Neural progenitor cell (in vitro differentiated cells): ENCODE results near the gene COL13A1. TPM values are rescaled to one million over a fixed set of nuclear protein-coding genes. Genes with fewer than 3 reads are reported as not detected.

Source experiments
- DNase-seq: peaks from one replicate; pipeline ENCODE4 v3.0.0-alpha.2; 2016; ENCODE audit warnings: low spot score
- H2AFZ ChIP-seq: fragments of 200-600 bp; sonication (generic); replicated peaks from 2 replicates; pipeline ENCODE4 v1.6.1; 2016; ENCODE audit warnings: antibody characterized with exemption
- H3F3A ChIP-seq: fragments of 200-600 bp; sonication (generic); 2 replicates; pipeline ENCODE4 v1.6.1; 2016; ENCODE audit warnings: antibody characterized with exemption, low read depth
- H3K27ac ChIP-seq: fragments of 200-600 bp; sonication (generic); 2 replicates; pipeline ENCODE4 v1.5.1; 2016; ENCODE audit warnings: mild to moderate bottlenecking
- H3K27me3 ChIP-seq: fragments of 200-600 bp; sonication (generic); 2 replicates; pipeline ENCODE4 v1.6.1; 2016; ENCODE audit warnings: mild to moderate bottlenecking, moderate library complexity
- H3K36me3 ChIP-seq: fragments of 200-600 bp; sonication (generic); 2 replicates; pipeline ENCODE4 v1.5.1; 2016
- H3K4me1 ChIP-seq: fragments of 200-600 bp; sonication (generic); 2 replicates; pipeline ENCODE4 v1.6.1; 2016; ENCODE audit warnings: mixed run types
- H3K4me2 ChIP-seq: fragments of 200-600 bp; sonication (generic); 2 replicates; pipeline ENCODE4 v1.6.1; 2016
- H3K4me3 ChIP-seq: fragments of 200-600 bp; sonication (generic); 2 replicates; pipeline ENCODE4 v1.5.1; 2016
- H3K79me2 ChIP-seq: fragments of 200-600 bp; sonication (generic); 2 replicates; pipeline ENCODE4 v1.6.1; 2016; ENCODE audit warnings: low read depth
- H3K9ac ChIP-seq: fragments of 200-600 bp; sonication (generic); 2 replicates; pipeline ENCODE4 v1.6.1; 2016
- H3K9me3 ChIP-seq: fragments of 200-600 bp; sonication (generic); 2 replicates; pipeline ENCODE4 v1.5.1; 2016; ENCODE audit warnings: low read depth
- H4K20me1 ChIP-seq: fragments of 200-600 bp; sonication (generic); 2 replicates; pipeline ENCODE4 v1.6.1; 2016; ENCODE audit warnings: low read depth
- H3K27ac Mint-ChIP-seq: 3 replicates; pipeline ENCODE4 v1.8.0; 2021; ENCODE audit warnings: mixed read lengths
- H3K27me3 Mint-ChIP-seq: 2 replicates; pipeline ENCODE4 v1.8.0; 2022; ENCODE audit warnings: low read depth, mild to moderate bottlenecking, inconsistent platforms, moderate library complexity, mixed read lengths; ENCODE audit not compliant: insufficient read depth
- H3K36me3 Mint-ChIP-seq: 3 replicates; pipeline ENCODE4 v1.8.0; 2021; ENCODE audit warnings: mixed read lengths
- H3K4me1 Mint-ChIP-seq: 3 replicates; pipeline ENCODE4 v1.8.0; 2021; ENCODE audit warnings: mixed read lengths
- H3K4me3 Mint-ChIP-seq: 3 replicates; pipeline ENCODE4 v1.8.0; 2021; ENCODE audit warnings: mild to moderate bottlenecking, moderate library complexity, mixed read lengths
- H3K9me3 Mint-ChIP-seq: 3 replicates; pipeline ENCODE4 v1.8.0; 2020; ENCODE audit warnings: mixed read lengths
- CTCF ChIP-seq: fragments of 200-600 bp; sonication (generic); IDR thresholded peaks from 2 replicates; pipeline ENCODE4 v1.5.1; 2017; ENCODE audit warnings: antibody characterized with exemption, mild to moderate bottlenecking
- EZH2 ChIP-seq: fragments of 200-600 bp; sonication (generic); IDR thresholded peaks from 2 replicates; pipeline ENCODE4 v1.6.1; 2017; ENCODE audit warnings: antibody characterized with exemption, mild to moderate bottlenecking, moderate library complexity
- EZH2phosphoT487 ChIP-seq: fragments of 200-600 bp; sonication (generic); IDR thresholded peaks from 2 replicates; pipeline ENCODE4 v1.6.1; 2017; ENCODE audit warnings: antibody characterized with exemption
- total RNA-seq: library from RNA; depleted of rRNA; stranded (reverse); fragments of >200 nt; gene quantifications from 2 replicates; pipeline ENCODE4 v1.2.3, GENCODE V29; 2015; ENCODE audit warnings: low replicate concordance

COL13A1 gene
- total RNA-seq, 1 donor from 2014 or later = 1.3 TPM

GRCh38 chr10:69871074-69871473 is 69.4 kb downstream of the COL13A1 start:
- Histone ChIP-seq H3K27me3 (no peaks in the 10 kb centered on the region), H3K4me3 (no peak overlapping the region), H3K4me2 (no peak overlapping the region), H3K36me3 (no peaks in the 10 kb centered on the region), H4K20me1 (no peaks in the 10 kb centered on the region), H3K4me1 (peaks cover 52% of the 10 kb centered on the region), H3K9ac (no peak overlapping the region), H3F3A (peaks cover 33% of the 10 kb centered on the region), H3K79me2 (no peaks in the 10 kb centered on the region), H3K9me3 (no peaks in the 10 kb centered on the region), H3K27ac (no peak overlapping the region), H2AFZ (no peak overlapping the region)
- H3K36me3 Mint-ChIP-seq = no peaks in the 10 kb centered on the region
- DNase-seq = peak; percentile 55
- H3K4me1 Mint-ChIP-seq = peaks cover 63% of the 10 kb centered on the region
- peak overlapping the region; percentile 37 for H3K27ac Mint-ChIP-seq
- H3K27me3 Mint-ChIP-seq = peaks cover 12% of the 10 kb centered on the region
- H3K9me3 Mint-ChIP-seq = no peaks in the 10 kb centered on the region
- TF ChIP-seq EZH2phosphoT487 (no peak), CTCF (peak; percentile 34)
- peak overlapping the region; percentile 38 for H3K4me3 Mint-ChIP-seq

GRCh38 chr10:69872323-69872722 is 70.6 kb downstream of the COL13A1 start:
- H2AFZ ChIP-seq = no peak overlapping the region
- Mint-ChIP-seq H3K4me1 (peaks cover 58% of the 10 kb centered on the region), H3K36me3 (no peaks in the 10 kb centered on the region)

GRCh38 chr10:69873135-69873639 is 71.5 kb downstream of the COL13A1 start:
- H3K9me3 Mint-ChIP-seq = no peaks in the 10 kb centered on the region
- no peaks in the 10 kb centered on the region for H3K36me3 ChIP-seq
- H3K27me3 ChIP-seq = no peaks in the 10 kb centered on the region
- H3K4me1 ChIP-seq = peaks cover 45% of the 10 kb centered on the region
- peaks cover 58% of the 10 kb centered on the region for H3K4me1 Mint-ChIP-seq
- TF ChIP-seq CTCF (no peak), EZH2 (no peak), EZH2phosphoT487 (no peak)
- H2AFZ ChIP-seq = no peak overlapping the region
- no peaks in the 10 kb centered on the region for H3K79me2 ChIP-seq
- no peaks in the 10 kb centered on the region for H3K9me3 ChIP-seq
- no peak for DNase-seq
- no peak overlapping the region for H3K4me2 ChIP-seq
- H3K4me3 Mint-ChIP-seq = no peak overlapping the region
- H3K27me3 Mint-ChIP-seq = peaks cover 10% of the 10 kb centered on the region
- no peaks in the 10 kb centered on the region for H4K20me1 ChIP-seq
- no peak overlapping the region for H3K9ac ChIP-seq
- no peak overlapping the region for H3K27ac ChIP-seq
- H3K27ac Mint-ChIP-seq = peak overlapping the region; percentile 42
- no peaks in the 10 kb centered on the region for H3K36me3 Mint-ChIP-seq
- H3K4me3 ChIP-seq = no peak overlapping the region
- peaks cover 12% of the 10 kb centered on the region for H3F3A ChIP-seq

More at GRCh38 chr10:69872323-69872722, 70.6 kb downstream of the COL13A1 start:
- Mint-ChIP-seq H3K9me3 (no peaks in the 10 kb centered on the region), H3K27me3 (peaks cover 10% of the 10 kb centered on the region), H3K27ac (no peak overlapping the region), H3K4me3 (no peak overlapping the region)
- no peaks in the 10 kb centered on the region for H3K27me3 ChIP-seq
- DNase-seq = no peak
- H4K20me1 ChIP-seq = no peaks in the 10 kb centered on the region
- H3K36me3 ChIP-seq = no peaks in the 10 kb centered on the region
- H3K4me2 ChIP-seq = no peak overlapping the region
- H3F3A ChIP-seq = peaks cover 21% of the 10 kb centered on the region
- H3K9me3 ChIP-seq = no peaks in the 10 kb centered on the region
- no peak overlapping the region for H3K27ac ChIP-seq
- TF ChIP-seq EZH2 = no peak
- no peak for TF ChIP-seq EZH2phosphoT487
- TF ChIP-seq CTCF = no peak
- H3K4me1 ChIP-seq = peaks cover 48% of the 10 kb centered on the region
- no peaks in the 10 kb centered on the region for H3K79me2 ChIP-seq
- no peak overlapping the region for H3K4me3 ChIP-seq
- no peak overlapping the region for H3K9ac ChIP-seq
